ENCODE measurements around the gene TTC4. TPM values are rescaled to one million over a fixed set of nuclear protein-coding genes. Genes with fewer than 3 reads are reported as not detected.

TTC4 gene
- 28.2 and 34.7 TPM in 2 replicates for total RNA-seq (2014; rRNA removed)
- Bru-seq, nascent RNA: percentile 80 among the genes with signal in this experiment
- BruChase-seq, experiment 1, labeled RNA remaining after a 6-hour chase: percentile 93 among the genes with signal in this experiment
- percentile 92 among the genes with signal in this experiment for BruChase-seq, experiment 2, labeled RNA remaining after a 2-hour chase
- long read RNA-seq, transcript TTC4-201 (10 exons, 2,395 nt): major isoform, 56 of 64 reads
- long read RNA-seq, partial matches to known transcripts: 4 of 64 reads
- long read RNA-seq, other reads (novel, unspliced or antisense): 4 of 64 reads

GRCh38 chr1:54715493-54716298, at the start of gene TTC4:
Gene TTC4, plus strand, starts transcription at chr1:54715861. Its CDS starts 48 bp downstream, at chr1:54715909.
- peak; percentile 87 for DNase-seq
- peak within 1 kb of the TSS; percentile 68 for H3K27ac ChIP-seq (ENCODE audit: low read length)
- ChIA-PET POLR2A (ENCODE audit: unreplicated experiment) (interaction anchor here (0.5 to 0.6 kb wide), 3 partner anchors 21 to 85 kb away, joined by 3 to 7 read pairs (median 4); no protein-coding TSS in a partner anchor), CTCF (interaction anchor here (2.0 kb wide), 1 partner anchor 86 kb away, joined by 5 read pairs; the partner anchor contains the start of gene TTC22)
- intact Hi-C loops (cut with micrococcal nuclease): loop anchor here (1.0 kb wide), 1 partner anchor 49 kb away; the partner anchor contains the start of gene PARS2
- no peaks in the 10 kb centered on the region for H3K9me3 ChIP-seq (ENCODE audit: low read length)
- BruUV-seq (replicated peaks): TSS peak; percentile 86
- H3K79me2 ChIP-seq (ENCODE audit: low read length): peaks cover 38% of the 10 kb centered on the region
- peaks cover 12% of the 10 kb centered on the region for H3K4me1 ChIP-seq (ENCODE audit: insufficient read depth, low read length)
- H3K4me2 ChIP-seq (ENCODE audit: low read length): peak within 1 kb of the TSS; percentile 79
- peaks cover 22% of the 10 kb centered on the region; the same call in 1 of the 2 replicates for H3K36me3 ChIP-seq (ENCODE audit: low read depth, low read length)
- peak within 1 kb of the TSS; percentile 91 for H3K9ac ChIP-seq (ENCODE audit: low read length)
- peak within 1 kb of the TSS; percentile 80 for H3K4me3 ChIP-seq (ENCODE audit: low read length)
- no peaks in the 10 kb centered on the region for H4K20me1 ChIP-seq (ENCODE audit: low read length)
- ATAC-seq: peak; percentile 96
- peaks cover 1% of the 10 kb centered on the region for H3F3A ChIP-seq (ENCODE audit: low read length, unreplicated experiment)
- H3K27me3 ChIP-seq (ENCODE audit: low read length): no peaks in the 10 kb centered on the region
- no peak for TF ChIP-seq EZH2phosphoT487 (IDR thresholded peaks at IDR 0.05; ENCODE audit: borderline replicate concordance, low read length)
- no peaks in the 10 kb centered on the region for H3K9me2 ChIP-seq (replicated peaks; ENCODE audit: low read length)
- peak within 1 kb of the TSS; percentile 85 for H2AFZ ChIP-seq (ENCODE audit: low read length)

- H3K9ac ChIP-seq (ENCODE audit: low read length): no peak overlapping the region
- ATAC-seq: no peak
- DNase-seq: no peak
- TF ChIP-seq EZH2phosphoT487 (IDR thresholded peaks at IDR 0.05; ENCODE audit: borderline replicate concordance, low read length): no peak
- no peak for TF ChIP-seq CTCF (conservative IDR thresholded peaks at IDR 0.05; ENCODE audit: low read depth, low read length)
- TF ChIP-seq EZH2 (IDR thresholded peaks at IDR 0.05; ENCODE audit: low read length, unreplicated experiment): no peak
- BruUV-seq (replicated peaks): no TSS peak
- no peaks in the 10 kb centered on the region for H3K79me2 ChIP-seq (ENCODE audit: low read length)
- H2AFZ ChIP-seq (ENCODE audit: low read length): no peak overlapping the region
- ChIA-PET POLR2A (ENCODE audit: unreplicated experiment) (no interaction called here), CTCF (no interaction called here)
- no peaks in the 10 kb centered on the region for H3K36me3 ChIP-seq (ENCODE audit: low read depth, low read length)
- no peak overlapping the region for H3K4me3 ChIP-seq (ENCODE audit: low read length)
- H3K4me1 ChIP-seq (ENCODE audit: insufficient read depth, low read length): no peaks in the 10 kb centered on the region
- H3F3A ChIP-seq (ENCODE audit: low read length, unreplicated experiment): no peaks in the 10 kb centered on the region
- H3K27ac ChIP-seq (ENCODE audit: low read length): no peak overlapping the region
- no peaks in the 10 kb centered on the region for H4K20me1 ChIP-seq (ENCODE audit: low read length)
- H3K27me3 ChIP-seq (ENCODE audit: low read length): no peaks in the 10 kb centered on the region
- no peaks in the 10 kb centered on the region for H3K9me3 ChIP-seq (ENCODE audit: low read length)
- intact Hi-C loops (cut with micrococcal nuclease): no loop called here
- H3K9me2 ChIP-seq (replicated peaks; ENCODE audit: low read length): no peaks in the 10 kb centered on the region
- H3K4me2 ChIP-seq (ENCODE audit: low read length): no peak overlapping the region
Observed at GRCh38 chr1:54666333-54666732, 49.3 kb upstream of the TTC4 start.

- Histone ChIP-seq H3K36me3 (ENCODE audit: low read depth, low read length) (no peaks in the 10 kb centered on the region), H3K9me3 (ENCODE audit: low read length) (no peaks in the 10 kb centered on the region), H3K4me3 (ENCODE audit: low read length) (no peak overlapping the region), H3F3A (ENCODE audit: low read length, unreplicated experiment) (no peaks in the 10 kb centered on the region), H3K79me2 (ENCODE audit: low read length) (no peaks in the 10 kb centered on the region), H3K4me2 (ENCODE audit: low read length) (no peak overlapping the region), H3K9me2 (replicated peaks; ENCODE audit: low read length) (no peaks in the 10 kb centered on the region), H2AFZ (ENCODE audit: low read length) (no peak overlapping the region), H4K20me1 (ENCODE audit: low read length) (no peaks in the 10 kb centered on the region), H3K9ac (ENCODE audit: low read length) (no peak overlapping the region), H3K27me3 (ENCODE audit: low read length) (no peaks in the 10 kb centered on the region), H3K27ac (ENCODE audit: low read length) (no peak overlapping the region), H3K4me1 (ENCODE audit: insufficient read depth, low read length) (no peaks in the 10 kb centered on the region)
- ATAC-seq (no peak), DNase-seq (no peak)
- ChIA-PET POLR2A (ENCODE audit: unreplicated experiment) (no interaction called here), CTCF (no interaction called here)
- TF ChIP-seq EZH2 (IDR thresholded peaks at IDR 0.05; ENCODE audit: low read length, unreplicated experiment): no peak
- no peak for TF ChIP-seq CTCF (conservative IDR thresholded peaks at IDR 0.05; ENCODE audit: low read depth, low read length)
- no peak for TF ChIP-seq EZH2phosphoT487 (IDR thresholded peaks at IDR 0.05; ENCODE audit: borderline replicate concordance, low read length)
- intact Hi-C loops (cut with micrococcal nuclease): no loop called here
- no TSS peak for BruUV-seq (replicated peaks)
Observed at GRCh38 chr1:54667797-54668196, 47.9 kb upstream of the TTC4 start.
